Inflammatory macrophage treated with lipopolysaccharide for 4 hours (primary cell): ENCODE results near the gene DRD3.

ENCODE experiments used
- DNase-seq: peaks from one replicate; pipeline ENCODE4 v3.0.0-alpha.2; 2020

Gene DRD3

GRCh38 chr3:114176890-114177289, 2.0 kb downstream of the DRD3 start:
- no peak for DNase-seq

- DNase-seq, result no peak
Measured at GRCh38 chr3:114176487-114176886, 2.4 kb downstream of the DRD3 start.

- no peak for DNase-seq
Measured at GRCh38 chr3:114175204-114175987, 3.5 kb downstream of the DRD3 start.

- no peak for DNase-seq
Measured at GRCh38 chr3:114171677-114172076, 7.2 kb downstream of the DRD3 start.

- DNase-seq, result no peak
Measured at GRCh38 chr3:114168150-114168549, 10.7 kb downstream of the DRD3 start.

- DNase-seq, result no peak
Measured at GRCh38 chr3:114157321-114157720, 21.5 kb downstream of the DRD3 start.

- peak; percentile 29 for DNase-seq
Measured at GRCh38 chr3:114155370-114155821, 23.5 kb downstream of the DRD3 start.

- no peak for DNase-seq
Measured at GRCh38 chr3:114154321-114154821, 24.5 kb downstream of the DRD3 start.

GRCh38 chr3:114152519-114153151, 26.2 kb downstream of the DRD3 start:
- DNase-seq, result peak; percentile 52

GRCh38 chr3:114151091-114151490, 27.8 kb downstream of the DRD3 start:
- DNase-seq, result no peak

GRCh38 chr3:114147251-114147650, 31.6 kb downstream of the DRD3 start:
- DNase-seq, result no peak

- no peak for DNase-seq
Measured at GRCh38 chr3:114144909-114145688, 33.8 kb downstream of the DRD3 start.

GRCh38 chr3:114143817-114144216, 35.0 kb downstream of the DRD3 start:
- DNase-seq, result no peak

GRCh38 chr3:114139836-114140235, 39.0 kb downstream of the DRD3 start:
- no peak for DNase-seq

- DNase-seq, result no peak
Measured at GRCh38 chr3:114133947-114134346, 44.9 kb downstream of the DRD3 start.

- no peak for DNase-seq
Measured at GRCh38 chr3:114132500-114132899, 46.4 kb downstream of the DRD3 start.

GRCh38 chr3:114128826-114129225, 50.0 kb downstream of the DRD3 start:
- DNase-seq, result no peak

GRCh38 chr3:114128231-114128630, 50.6 kb downstream of the DRD3 start:
- DNase-seq, result no peak

- DNase-seq, result no peak
Measured at GRCh38 chr3:114127517-114127916, 51.3 kb downstream of the DRD3 start.

GRCh38 chr3:114126461-114126860, 52.4 kb downstream of the DRD3 start:
- DNase-seq, result no peak

- DNase-seq, result no peak
Measured at GRCh38 chr3:114122027-114122709, 56.7 kb downstream of the DRD3 start.

GRCh38 chr3:114120211-114120610, 58.6 kb downstream of the DRD3 start:
- no peak for DNase-seq

GRCh38 chr3:114119776-114120175, 59.1 kb downstream of the DRD3 start:
- DNase-seq, result no peak
